GM21717 (cell line): ENCODE results near the gene ZNF346.

Experiments used
- ATAC-seq: cut with Tn5 transposase; IDR thresholded peaks from one replicate; pipeline ENCODE4 v1.9.1; 2021; ENCODE audit warnings: mild to moderate bottlenecking, moderate library complexity; ENCODE audit not compliant: unreplicated experiment

The ZNF346 gene

GRCh38 chr5:177066224-177066623 is 43.7 kb downstream of the ZNF346 start:
- no peak for ATAC-seq

DNA sequence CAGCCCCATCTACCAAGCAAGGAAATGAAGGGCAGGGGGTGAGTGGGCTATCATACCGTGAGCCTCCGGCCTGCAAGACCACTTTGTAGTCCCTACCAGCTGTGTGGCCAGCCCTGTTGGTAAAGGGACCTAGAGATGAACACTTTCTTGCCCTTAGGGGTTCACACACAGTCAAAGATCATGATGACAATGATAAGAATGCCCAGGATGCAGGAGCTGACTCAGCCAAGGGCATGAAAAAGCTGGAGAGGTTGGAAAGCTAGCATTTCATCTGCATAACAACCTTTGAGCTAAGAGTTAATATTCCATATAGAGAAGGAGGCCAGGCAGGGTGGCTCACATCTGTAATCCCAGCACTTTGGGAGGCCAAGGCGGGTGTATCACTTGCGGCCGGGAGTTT is 45.0 kb downstream of the ZNF346 start:
- ATAC-seq = no peak

- ATAC-seq = peak; percentile 61
Measured at GRCh38 chr5:177070536-177071191, 48.2 kb downstream of the ZNF346 start.

DNA sequence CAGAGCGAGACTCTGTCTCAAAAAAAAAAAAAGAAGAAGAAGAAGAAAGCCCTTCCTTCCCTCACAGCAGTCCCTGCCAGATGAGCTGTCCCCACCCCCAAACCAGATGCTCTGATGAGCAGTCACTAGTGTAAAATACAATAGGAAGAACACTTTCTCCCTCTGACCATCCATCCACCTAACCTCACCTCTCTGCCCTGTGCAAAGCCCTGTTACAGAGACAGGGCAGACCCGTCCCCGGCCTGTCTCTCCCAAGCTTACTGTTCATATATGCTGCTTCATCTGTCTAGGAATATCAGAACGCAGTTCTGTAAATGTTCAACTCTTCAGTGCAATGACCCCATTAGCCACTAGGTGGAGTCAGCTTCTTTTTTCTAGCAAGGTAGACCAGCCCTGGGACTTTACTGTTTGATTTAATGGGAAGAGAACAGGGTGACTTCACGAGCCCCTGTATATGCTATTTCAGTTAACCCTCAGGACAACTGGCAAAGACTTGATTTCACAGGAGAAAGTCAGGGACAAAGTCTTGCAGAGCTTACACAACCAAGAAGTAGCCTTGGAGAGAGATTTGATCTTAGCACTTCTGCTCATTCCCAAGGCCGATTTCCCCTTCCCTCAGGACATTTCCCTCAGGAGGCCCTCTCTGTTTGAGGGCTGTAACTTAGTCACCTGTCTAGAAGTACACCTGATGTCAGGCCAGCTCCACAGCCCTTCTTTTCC is 49.3 kb downstream of the ZNF346 start:
- ATAC-seq = peak; percentile 52

- no peak for ATAC-seq
Measured at GRCh38 chr5:177077335-177077734, 54.8 kb downstream of the ZNF346 start.

DNA sequence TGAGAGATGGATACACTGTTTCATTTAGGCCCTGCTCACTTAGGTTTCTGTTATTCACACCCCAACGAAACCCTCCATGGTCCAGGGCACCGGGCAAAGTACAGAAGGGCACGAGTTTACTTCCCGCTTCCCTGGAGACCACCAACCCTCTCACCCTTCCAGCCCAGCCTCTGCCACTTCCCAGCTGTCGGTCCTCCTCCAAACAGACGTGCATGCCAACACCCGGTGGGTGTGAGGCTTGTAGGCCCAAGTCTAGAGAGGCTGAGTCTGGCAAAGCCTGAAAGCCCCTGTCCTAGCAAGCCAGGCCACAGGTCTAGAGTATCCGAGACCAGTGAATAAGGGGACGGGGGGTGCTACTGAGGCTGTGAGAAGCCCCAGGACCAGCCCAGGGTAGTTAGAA is 57.1 kb downstream of the ZNF346 start:
- no peak for ATAC-seq

GRCh38 chr5:177080265-177080664 is 57.8 kb downstream of the ZNF346 start:
- no peak for ATAC-seq

- no peak for ATAC-seq
Measured at GRCh38 chr5:177081859-177082258, 59.4 kb downstream of the ZNF346 start.

DNA sequence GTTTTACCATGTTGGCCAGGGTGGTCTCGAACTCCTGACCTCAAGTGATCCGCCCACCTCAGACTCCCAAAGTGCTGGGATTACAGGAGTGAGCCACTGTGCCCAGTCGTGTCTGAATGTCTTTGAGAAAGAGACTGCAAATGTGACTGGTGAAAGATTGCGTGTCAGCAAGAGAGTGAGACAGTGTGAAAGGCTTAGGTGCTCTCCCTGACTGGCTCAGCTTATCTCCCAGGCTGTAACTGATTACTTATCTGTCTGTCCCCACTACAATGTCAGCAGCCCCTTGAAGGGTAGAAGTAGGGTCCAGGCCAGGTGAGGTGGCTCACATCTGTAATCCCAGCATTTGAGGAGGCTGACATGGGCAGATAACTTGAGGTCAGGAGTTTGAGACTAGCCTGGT is 60.9 kb downstream of the ZNF346 start:
- ATAC-seq = no peak

DNA sequence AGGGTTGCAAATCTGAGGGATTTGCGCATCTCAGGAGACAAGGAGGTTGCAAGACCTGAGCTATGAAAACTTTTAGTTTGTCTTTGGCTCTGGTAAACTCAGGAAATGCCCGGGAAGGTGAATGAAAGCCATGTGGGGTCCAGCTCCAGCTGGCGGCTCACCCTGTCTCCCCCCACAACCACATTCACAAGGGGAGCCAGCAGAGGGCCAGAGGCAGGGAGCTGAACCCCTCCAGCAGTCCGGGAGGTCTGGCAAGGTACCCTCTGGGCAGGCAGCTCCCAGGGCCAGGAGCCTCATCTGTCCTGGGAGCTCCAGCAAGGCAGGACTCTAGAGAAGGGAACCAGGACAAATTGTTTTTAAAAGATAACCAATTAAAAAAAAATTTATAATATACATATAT is 61.7 kb downstream of the ZNF346 start:
- no peak for ATAC-seq

- no peak for ATAC-seq
Measured at GRCh38 chr5:177085985-177086653, 63.6 kb downstream of the ZNF346 start.

GRCh38 chr5:177086654-177087397 is 64.3 kb downstream of the ZNF346 start, which contains the start of gene FGFR4:
Gene FGFR4 (plus strand): TSS chr5:177086915. CDS start chr5:177089603, 2,688 bp downstream.
- peak; percentile 47 for ATAC-seq

DNA sequence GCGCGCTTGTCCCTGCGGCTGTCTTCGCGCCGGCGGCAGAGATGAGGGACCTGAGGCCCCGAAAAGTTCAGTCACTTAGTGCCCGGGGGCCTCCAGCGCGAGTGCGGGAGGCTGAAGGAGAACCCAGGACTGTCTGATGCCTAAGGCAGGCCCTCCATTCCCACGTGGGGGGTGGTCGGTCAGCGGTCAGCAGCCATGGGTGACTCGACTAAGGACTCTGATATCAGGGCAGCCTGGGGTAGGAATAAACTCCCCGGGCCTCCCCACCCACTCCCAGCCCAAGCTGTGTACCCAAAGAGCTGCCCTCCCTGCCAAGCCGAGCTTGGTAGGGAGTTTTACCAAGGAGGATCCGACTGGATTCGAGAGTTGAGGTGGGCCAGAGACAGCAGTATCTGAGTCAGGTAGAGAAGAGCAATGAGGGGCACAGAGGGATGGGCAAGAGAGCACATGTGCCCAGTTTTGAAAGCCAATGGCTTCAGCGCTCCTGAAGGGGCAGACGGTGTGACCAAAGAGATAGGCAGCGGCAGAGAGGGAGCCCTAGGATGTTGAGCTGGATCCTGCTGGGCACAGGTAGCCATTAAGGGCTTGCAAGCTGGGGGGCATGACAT is 65.0 kb downstream of the ZNF346 start:
- no peak for ATAC-seq

- no peak for ATAC-seq
Measured at GRCh38 chr5:177089127-177089526, 66.6 kb downstream of the ZNF346 start.

GRCh38 chr5:177089825-177090641 is 67.5 kb downstream of the ZNF346 start:
- ATAC-seq = no peak

GRCh38 chr5:177090813-177091212 is 68.3 kb downstream of the ZNF346 start:
- ATAC-seq = no peak

DNA sequence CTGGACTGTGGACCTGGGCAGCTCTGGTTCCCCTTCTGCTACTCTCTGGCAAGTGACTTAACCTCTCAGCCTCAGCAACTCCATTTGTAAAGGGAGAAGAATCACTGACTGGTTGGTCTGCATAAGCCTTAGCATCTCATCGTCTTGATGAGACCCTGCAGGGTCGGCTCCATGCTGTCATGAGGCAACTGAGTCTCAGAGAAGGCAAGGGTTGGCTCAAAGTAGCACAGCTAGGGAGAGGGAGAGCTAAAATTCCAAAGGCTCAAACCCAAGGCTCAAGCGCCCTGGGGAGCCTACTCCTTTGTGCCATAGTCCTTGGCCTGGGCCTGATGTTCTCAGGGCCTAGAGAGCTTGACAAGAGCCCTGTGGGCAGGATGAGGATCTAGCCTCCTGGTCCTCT is 68.7 kb downstream of the ZNF346 start:
- no peak for ATAC-seq

- no peak for ATAC-seq
Measured at GRCh38 chr5:177092178-177093081, 69.9 kb downstream of the ZNF346 start.
